A549 (cell line): Measurements from ENCODE around the gene SLC24A3. TPM values are rescaled to one million over a fixed set of nuclear protein-coding genes. Genes with fewer than 3 reads are reported as not detected.

Source experiments
- ATAC-seq, 2 experiments: fragments of 200-7000 bp in 1 of 2; fragments of >200 bp in 1 of 2; cut with Nextera tagmentation in 1 of 2; cut with Tn5 transposase in 1 of 2; 3 replicates each; pipeline versions ENCODE4 v1.8.0 to v1.9.1; 2018 to 2020; ENCODE audit warnings: mild to moderate bottlenecking in 1 of 2, moderate library complexity in 1 of 2
- CTCF ChIA-PET: fragments of 300-600 bp; sonication (Branson Sonifier 250); formaldehyde crosslinking; extraction: SDS; loops from one replicate; lab custom pipeline; 2021; ENCODE audit warnings: antibody characterized with exemption, inconsistent platforms; lab: Yijun Ruan, JAX
- POLR2A ChIA-PET: fragments of 350-600 bp; formaldehyde crosslinking; extraction: SDS; loops from one replicate; lab custom pipeline; 2021; ENCODE audit warnings: antibody characterized with exemption, inconsistent platforms; lab: Yijun Ruan, JAX
- DNase-seq, 2 experiments: peaks; one replicate each; pipeline versions ENCODE4 v3.0.0 to v3.0.0-alpha.2; 2011 to 2016; ENCODE audit warnings: low read depth in 1 of 2, low spot score in 1 of 2
- FAIRE-seq: peaks from 2 replicates; lab custom pipeline; 2011; peaks lifted over from hg19 to GRCh38; lab: Jason Lieb, UNC
- H3K27ac ChIP-seq, 2 experiments: fragments of >200 bp; sonication (Bioruptor Twin); formaldehyde crosslinking; 3 replicates each; pipeline ENCODE4 v1.5.1; 2016 to 2017
- H3K4me1 ChIP-seq: fragments of >200 bp; sonication (Bioruptor Twin); formaldehyde crosslinking; 3 replicates; pipeline ENCODE4 v1.6.1; 2016
- H3K4me2 ChIP-seq: fragments of >200 bp; sonication (Bioruptor Twin); formaldehyde crosslinking; 3 replicates; pipeline ENCODE4 v1.6.1; 2016
- H3K4me3 ChIP-seq: fragments of >200 bp; sonication (Bioruptor Twin); formaldehyde crosslinking; 3 replicates; pipeline ENCODE4 v1.5.1; 2016
- H3K9me3 ChIP-seq: fragments of >200 bp; sonication (Bioruptor Twin); formaldehyde crosslinking; 3 replicates; pipeline ENCODE4 v1.6.1; 2016
- BCL3 ChIP-seq: fragments of >200 bp; sonication (Bioruptor Twin); formaldehyde crosslinking; IDR thresholded peaks from 3 replicates; pipeline ENCODE4 v1.6.1; 2016
- CBX2 ChIP-seq: fragments of 200-600 bp; sonication (generic); IDR thresholded peaks from 2 replicates; pipeline ENCODE4 v1.6.1; 2016; ENCODE audit warnings: low read depth, mild to moderate bottlenecking, borderline replicate concordance
- CTCF ChIP-seq: fragments of >200 bp; sonication (Bioruptor Twin); formaldehyde crosslinking; IDR thresholded peaks from 3 replicates; pipeline ENCODE4 v1.5.1; 2016
- E2F6 ChIP-seq: IDR thresholded peaks from 2 replicates; pipeline ENCODE4 v1.6.1; 2012; ENCODE audit warnings: low read depth, borderline replicate concordance
- EHF ChIP-seq: fragments of 250-450 bp; sonication (Bioruptor Pico); IDR thresholded peaks from 2 replicates; pipeline ENCODE4 v1.5.0; 2020; ENCODE audit warnings: mild to moderate bottlenecking
- ELK1 ChIP-seq: fragments of 150-350 bp; IDR thresholded peaks from 2 replicates; pipeline ENCODE4 v1.6.1; 2014; ENCODE audit warnings: low read depth, mild to moderate bottlenecking, low read length
- ESRRA ChIP-seq: fragments of 150-350 bp; IDR thresholded peaks from 2 replicates; pipeline ENCODE4 v1.6.1; 2014; ENCODE audit warnings: mild to moderate bottlenecking, low read length, borderline replicate concordance
- FOXS1 ChIP-seq: fragments of 250-450 bp; sonication (Bioruptor Pico); IDR thresholded peaks from 2 replicates; pipeline ENCODE4 v1.5.0; 2020; ENCODE audit warnings: mild to moderate bottlenecking, moderate library complexity
- HES2 ChIP-seq: fragments of >200 bp; sonication (Bioruptor Twin); formaldehyde crosslinking; IDR thresholded peaks from 2 replicates; pipeline ENCODE4 v1.6.1; 2016
- HEYL ChIP-seq: fragments of 250-450 bp; sonication (Bioruptor Pico); IDR thresholded peaks from 2 replicates; pipeline ENCODE4 v1.8.0; 2021; ENCODE audit warnings: mild to moderate bottlenecking, moderate library complexity
- HOXB13 ChIP-seq: fragments of 250-450 bp; sonication (Bioruptor Pico); IDR thresholded peaks from 2 replicates; pipeline ENCODE4 v1.5.0; 2020; ENCODE audit warnings: low read depth, mild to moderate bottlenecking, moderate library complexity
- HOXB5 ChIP-seq: fragments of 250-450 bp; sonication (Bioruptor Pico); IDR thresholded peaks from 2 replicates; pipeline ENCODE4 v1.5.0; 2020; ENCODE audit warnings: mild to moderate bottlenecking, moderate library complexity
- MAFK ChIP-seq: fragments of 450-650 bp; IDR thresholded peaks from 2 replicates; pipeline ENCODE4 v1.6.1; 2014; ENCODE audit not compliant: partially characterized antibody
- NPAS2 ChIP-seq: fragments of 250-450 bp; sonication (Bioruptor Pico); IDR thresholded peaks from 2 replicates; pipeline ENCODE4 v1.8.0; 2022; ENCODE audit warnings: mild to moderate bottlenecking, moderate library complexity, borderline replicate concordance
- POLR2A ChIP-seq: IDR thresholded peaks from 2 replicates; pipeline ENCODE4 v1.6.1; 2012; ENCODE audit warnings: mild to moderate bottlenecking, low read length
- RARB ChIP-seq: fragments of 250-450 bp; sonication (Bioruptor Pico); IDR thresholded peaks from 2 replicates; pipeline ENCODE4 v1.8.0; 2021; ENCODE audit warnings: mild to moderate bottlenecking, moderate library complexity
- SMC3 ChIP-seq: fragments of >200 bp; sonication (Bioruptor Twin); formaldehyde crosslinking; IDR thresholded peaks from 3 replicates; pipeline ENCODE4 v1.6.1; 2018; ENCODE audit warnings: inconsistent platforms
- TFCP2L1 ChIP-seq: fragments of 250-450 bp; sonication (Bioruptor Pico); IDR thresholded peaks from 2 replicates; pipeline ENCODE4 v1.5.0; 2021; ENCODE audit warnings: mild to moderate bottlenecking
- TP53 ChIP-seq: fragments of 250-450 bp; sonication (Bioruptor Pico); IDR thresholded peaks from 2 replicates; pipeline ENCODE4 v1.5.0; 2021; ENCODE audit warnings: mild to moderate bottlenecking, moderate library complexity
- ZC3H11A ChIP-seq: fragments of 450-650 bp; IDR thresholded peaks from 2 replicates; pipeline ENCODE4 v1.6.1; 2014; ENCODE audit warnings: antibody characterized with exemption, mild to moderate bottlenecking
- ZSCAN20 ChIP-seq: fragments of 250-450 bp; sonication (Bioruptor Pico); IDR thresholded peaks from 2 replicates; pipeline ENCODE4 v1.8.0; 2022; ENCODE audit warnings: mild to moderate bottlenecking, moderate library complexity
- WGBS: methylation state at CpG from one replicate; pipeline ENCODE4 v1.1.6; 2017; ENCODE audit errors: missing lambda C conversion rate; 5-methylcytosine and 5-hydroxymethylcytosine counted together
- polyA plus RNA-seq, 4 experiments: library from polyadenylated mRNA; depleted of rRNA in 3 of 4; stranded (reverse); fragments of >200 nt; fragmentation: RNase III in 1 of 4; extraction: RNeasy Plus Mini Kit Qiagen cat#74134 plus additional on column Dnase treatment in 1 of 4; gene quantifications; 2 replicates in 3 of 4; 3 replicates in 1 of 4; pipeline ENCODE4 v1.2.3, GENCODE V29; 2011 to 2017

The SLC24A3 gene
- polyA plus RNA-seq, 2 of the 4 experiments (the other 2 are of a cell fraction): 0.08 TPM; not detected in 1

GRCh38 chr20:19367591-19367990, 155.1 kb downstream of the SLC24A3 start:
- no peak overlapping the region for H3K4me2 ChIP-seq
- no peak overlapping the region for H3K4me3 ChIP-seq
- H3K9me3 ChIP-seq: no peaks in the 10 kb centered on the region; the same call in 2 of the 3 replicates
- TF ChIP-seq ESRRA: no peak
- no peak for TF ChIP-seq E2F6
- no peak for TF ChIP-seq HOXB5 (CRISPR knock-in tag)
- TF ChIP-seq ELK1: no peak
- TF ChIP-seq CTCF: no peak
- no peak for TF ChIP-seq ZSCAN20
- no peak for TF ChIP-seq ZC3H11A
- TF ChIP-seq RARB (CRISPR knock-in tag): no peak
- TF ChIP-seq HEYL (CRISPR knock-in tag): no peak
- no peak for TF ChIP-seq POLR2A
- TF ChIP-seq CBX2: no peak
- H3K27ac ChIP-seq: no peak overlapping the region
- H3K4me1 ChIP-seq: no peaks in the 10 kb centered on the region
- ChIA-PET CTCF (no interaction called here), POLR2A (no interaction called here)
- FAIRE-seq: no peak
- no peak for DNase-seq
- WGBS: 0% methylated on average over 2 of the region's 2 CpGs
- no peak for ATAC-seq

GRCh38 chr20:19368351-19368750, 155.9 kb downstream of the SLC24A3 start:
- no peak overlapping the region for H3K4me2 ChIP-seq
- no peak for DNase-seq
- WGBS: 9% methylated on average over 3 of the region's 3 CpGs
- CTCF ChIA-PET: no interaction called here
- no peak for ATAC-seq
- POLR2A ChIA-PET: no interaction called here
- FAIRE-seq: no peak
- H3K4me3 ChIP-seq: no peak overlapping the region
- H3K9me3 ChIP-seq: no peaks in the 10 kb centered on the region; the same call in 2 of the 3 replicates
- no peak overlapping the region for H3K27ac ChIP-seq
- no peaks in the 10 kb centered on the region for H3K4me1 ChIP-seq
- no peak for TF ChIP-seq EHF (CRISPR knock-in tag)
- no peak for TF ChIP-seq HEYL (CRISPR knock-in tag)
- TF ChIP-seq ESRRA: no peak
- TF ChIP-seq HES2: no peak
- no peak for TF ChIP-seq HOXB5 (CRISPR knock-in tag)
- TF ChIP-seq HOXB13 (CRISPR knock-in tag): no peak
- no peak for TF ChIP-seq TP53 (CRISPR knock-in tag)
- TF ChIP-seq NPAS2 (CRISPR knock-in tag): no peak
- TF ChIP-seq SMC3: no peak

GRCh38 chr20:19370076-19371075, 157.9 kb downstream of the SLC24A3 start:
- Histone ChIP-seq H3K27ac (no peak overlapping the region), H3K4me1 (no peaks in the 10 kb centered on the region), H3K4me3 (no peak overlapping the region), H3K4me2 (no peak overlapping the region), H3K9me3 (no peaks in the 10 kb centered on the region; the same call in 2 of the 3 replicates)
- DNase-seq: no peak
- ChIA-PET CTCF (no interaction called here), POLR2A (no interaction called here)
- ATAC-seq: no peak
- 1% methylated on average over 6 of the region's 6 CpGs for WGBS
- TF ChIP-seq TFCP2L1 (no peak), MAFK (peak; percentile 43), FOXS1 (no peak), BCL3 (no peak)
- peak; percentile 13 for FAIRE-seq
